ENCODE data around the gene ARMH4. TPM values are rescaled to one million over a fixed set of nuclear protein-coding genes. Genes with fewer than 3 reads are reported as not detected.

The ARMH4 gene
- total and polyA plus RNA-seq, 10 of the 15 experiments (the other 5 are each of a cell fraction or from before 2014, with no cell fraction given), result 0.50 to 0.97 (median 0.60) TPM; not detected in 7

GRCh38 chr14:58149196-58149595 lies 2.8 kb downstream of the ARMH4 start:
- no peak overlapping the region for H3K4me3 ChIP-seq
- intact Hi-C loops (cut with micrococcal nuclease; ENCODE audit: unreplicated experiment) (no loop called here), in situ Hi-C loops (cut with MboI) (no loop called here)
- ChIA-PET SMC1A (ENCODE audit: uncharacterized antibody, unreplicated experiment) (no interaction called here), RAD21 (ENCODE audit: unreplicated experiment) (no interaction called here), CTCF (interaction anchor here (0.5 to 1.2 kb wide), 2 partner anchors 41 to 185 kb away, joined by 3 read pairs; no protein-coding TSS in a partner anchor), POLR2A (no interaction called here)
- DNase-seq (ENCODE audit: low read depth, low spot score) (no peak), FAIRE-seq (no peak), ATAC-seq (no peak)
- H3K79me2 ChIP-seq (ENCODE audit: control insufficient read depth, insufficient read depth, low read length), result no peaks in the 10 kb centered on the region
- no peaks in the 10 kb centered on the region; the same call in 1 of the 2 replicates for H3K4me1 ChIP-seq (ENCODE audit: control insufficient read depth, insufficient read depth, low read length)
- H3K9me3 ChIP-seq (replicated peaks; ENCODE audit: control insufficient read depth, insufficient read depth, low read length), result no peaks in the 10 kb centered on the region
- H3K9ac ChIP-seq (ENCODE audit: control insufficient read depth, insufficient read depth, low read length), result no peak overlapping the region
- H3K27me3 ChIP-seq (replicated peaks in 1 of 2; ENCODE audit: control insufficient read depth in 2 of 2, insufficient read depth in 2 of 2, low read length in 1 of 2), result peaks cover 9 to 16% of the 10 kb centered on the region in 2 experiments; a peak in 2 of 4 replicates
- H3K27ac ChIP-seq (ENCODE audit: control insufficient read depth, insufficient read depth), result no peak overlapping the region
- no peaks in the 10 kb centered on the region for H3K36me3 ChIP-seq (ENCODE audit: control insufficient read depth in 2 of 2, insufficient read depth in 2 of 2, low read length in 1 of 2)
- H3K4me2 ChIP-seq (ENCODE audit: control insufficient read depth, insufficient read depth), result no peak overlapping the region
- no peak overlapping the region for H2AFZ ChIP-seq (ENCODE audit: control insufficient read depth, low read depth, low read length)
- 0% methylated on average over 1 of the region's 1 CpG for WGBS (ENCODE audit: insufficient coverage, insufficient replicate concordance, low lambda C conversion rate, missing lambda C conversion rate)
- no TSS peak for BruUV-seq (replicated peaks)
- H4K20me1 ChIP-seq (ENCODE audit: control insufficient read depth, insufficient read depth), result no peaks in the 10 kb centered on the region
- no peak for TF ChIP-seq MTA2 (IDR thresholded peaks at IDR 0.05; ENCODE audit: low read depth)
- TF ChIP-seq BCL3 (IDR thresholded peaks at IDR 0.05; ENCODE audit: borderline replicate concordance, insufficient read depth, low read depth, low read length, poor library complexity, severe bottlenecking), result no peak
- TF ChIP-seq YBX1 (IDR thresholded peaks at IDR 0.05), result no peak
- no peak for TF ChIP-seq E2F4 (IDR thresholded peaks at IDR 0.05; ENCODE audit: low read depth, low read length)
- no peak for TF ChIP-seq BMI1 (IDR thresholded peaks at IDR 0.05; ENCODE audit: borderline replicate concordance)
- no peak for TF ChIP-seq SMARCA5 (IDR thresholded peaks at IDR 0.05)
